Trophoblast cell (in vitro differentiated cells and primary cell): ENCODE data around the gene CELA3B.
A peak's percentile ranks its signal among the peaks of the same experiment; 100 is the strongest.
"Not testable (repeated sequence)": the region's sequence is repeated elsewhere in the genome, so short reads cannot be mapped to it uniquely, and the experiment has no call there.

Experiments
- DNase-seq, 2 donors: peaks; one replicate each; pipeline ENCODE4 v3.0.0-alpha.2; 2016
- H2AFZ ChIP-seq: 2 replicates; pipeline ENCODE4 v1.6.1; 2013; ENCODE audit warnings: low read length, moderate library complexity, mild to moderate bottlenecking; ENCODE audit not compliant: insufficient read depth, poor library complexity
- H2AK5ac ChIP-seq: 2 replicates; pipeline ENCODE4 v1.6.1; 2013; ENCODE audit warnings: mild to moderate bottlenecking, low read length
- H2BK120ac ChIP-seq: 2 replicates; pipeline ENCODE4 v1.6.1; 2013; ENCODE audit warnings: low read length, mild to moderate bottlenecking, moderate library complexity; ENCODE audit not compliant: insufficient read depth, poor library complexity
- H2BK12ac ChIP-seq: 2 replicates; pipeline ENCODE4 v1.6.1; 2013; ENCODE audit warnings: mild to moderate bottlenecking, low read length, moderate library complexity
- H2BK5ac ChIP-seq: 2 replicates; pipeline ENCODE4 v1.6.1; 2013; ENCODE audit warnings: low read length, low read depth, moderate library complexity, mild to moderate bottlenecking; ENCODE audit not compliant: poor library complexity
- H3K14ac ChIP-seq: 2 replicates; pipeline ENCODE4 v1.6.1; 2013; ENCODE audit warnings: mild to moderate bottlenecking, low read length
- H3K18ac ChIP-seq: 2 replicates; pipeline ENCODE4 v1.6.1; 2013; ENCODE audit warnings: mild to moderate bottlenecking, low read length
- H3K23ac ChIP-seq: 2 replicates; pipeline ENCODE4 v1.6.1; 2013; ENCODE audit warnings: low read length
- H3K27ac ChIP-seq: 2 replicates; pipeline ENCODE4 v1.5.1; 2013; ENCODE audit warnings: low read depth, mild to moderate bottlenecking, inconsistent platforms, low read length, moderate library complexity
- H3K27me3 ChIP-seq: 2 replicates; pipeline ENCODE4 v1.6.1; 2013; ENCODE audit warnings: inconsistent platforms, mild to moderate bottlenecking, low read length, moderate library complexity; ENCODE audit not compliant: insufficient read depth
- H3K36me3 ChIP-seq, 2 experiments: 1 replicate in 1 of 2; 2 replicates in 1 of 2; pipeline ENCODE4 v1.6.1; 2013; ENCODE audit warnings: low read length in 2 of 2, mild to moderate bottlenecking in 2 of 2, moderate library complexity in 1 of 2; ENCODE audit not compliant: insufficient read depth in 2 of 2, control insufficient read depth in 1 of 2
- H3K4ac ChIP-seq: 2 replicates; pipeline ENCODE4 v1.6.1; 2013; ENCODE audit warnings: low read depth, mild to moderate bottlenecking, low read length, moderate library complexity
- H3K4me1 ChIP-seq, 2 experiments: 1 replicate in 1 of 2; 2 replicates in 1 of 2; pipeline ENCODE4 v1.6.1; 2013; ENCODE audit warnings: low read length in 2 of 2, mild to moderate bottlenecking in 2 of 2, moderate library complexity in 1 of 2; ENCODE audit not compliant: insufficient read depth in 2 of 2, control insufficient read depth in 1 of 2
- H3K4me2 ChIP-seq: 2 replicates; pipeline ENCODE4 v1.6.1; 2013; ENCODE audit warnings: inconsistent platforms, mild to moderate bottlenecking, low read length, moderate library complexity
- H3K4me3 ChIP-seq: 2 replicates; pipeline ENCODE4 v1.5.1; 2013; ENCODE audit warnings: mild to moderate bottlenecking, low read depth, low read length, inconsistent platforms
- H3K79me1 ChIP-seq: one replicate; pipeline ENCODE4 v1.6.1; 2013; ENCODE audit warnings: low read length
- H3K79me2 ChIP-seq: 2 replicates; pipeline ENCODE4 v1.6.1; 2013; ENCODE audit warnings: low read length, mild to moderate bottlenecking; ENCODE audit not compliant: control insufficient read depth, insufficient read depth, poor library complexity
- H3K9ac ChIP-seq: 2 replicates; pipeline ENCODE4 v1.6.1; 2013; ENCODE audit warnings: mild to moderate bottlenecking, low read length
- H3K9me3 ChIP-seq: 2 replicates; pipeline ENCODE4 v1.6.1; 2013; ENCODE audit warnings: low read depth, mild to moderate bottlenecking, control low read depth, inconsistent platforms, low read length; ENCODE audit not compliant: insufficient read depth
- H4K12ac ChIP-seq: 2 replicates; pipeline ENCODE4 v1.6.1; 2013; ENCODE audit warnings: low read depth, mild to moderate bottlenecking, low read length, moderate library complexity
- H4K8ac ChIP-seq: 2 replicates; pipeline ENCODE4 v1.6.1; 2013; ENCODE audit warnings: low read depth, mild to moderate bottlenecking, low read length, moderate library complexity
- H4K91ac ChIP-seq: one replicate; pipeline ENCODE4 v1.6.1; 2013; ENCODE audit warnings: low read depth, mild to moderate bottlenecking, low read length, moderate library complexity
- WGBS: extraction: QIAGEN DNeasy Blood & Tissue Kit; methylation state at CpG from one replicate; pipeline ENCODE4 v1.1.7; 2013; ENCODE audit warnings: missing lambda C conversion rate; ENCODE audit not compliant: insufficient read length, insufficient coverage; ENCODE audit errors: extremely low coverage; 5-methylcytosine and 5-hydroxymethylcytosine counted together

The CELA3B gene

GRCh38 chr1:21963477-21964217 lies 13.2 kb upstream of the CELA3B start:
- Histone ChIP-seq H3K14ac (peak overlapping the region; percentile 69), H3K4me2 (no peak overlapping the region), H3K79me1 (peaks cover 13% of the 10 kb centered on the region), H4K8ac (peak overlapping the region; percentile 50), H3K9me3 (no peaks in the 10 kb centered on the region), H3K79me2 (no peaks in the 10 kb centered on the region), H2AFZ (no peak overlapping the region), H2BK5ac (no peak overlapping the region), H2AK5ac (peak overlapping the region; percentile 90), H3K4me1 (peaks cover 13 to 16% of the 10 kb centered on the region in 2 experiments), H3K9ac (no peak overlapping the region), H4K91ac (peak overlapping the region; percentile 72), H3K4ac (peak overlapping the region; percentile 50), H3K36me3 (no peaks in the 10 kb centered on the region), H3K4me3 (no peak overlapping the region), H3K18ac (peak overlapping the region; percentile 74), H3K27me3 (no peaks in the 10 kb centered on the region), H2BK120ac (peak overlapping the region; percentile 43), H3K23ac (no peak overlapping the region), H2BK12ac (peak overlapping the region; percentile 99), H3K27ac (no peak overlapping the region), H4K12ac (no peak overlapping the region)
- peak; percentile 70 to 92 for DNase-seq
- no CpG with 5 or more reads among the region's 11 CpGs for WGBS

GRCh38 chr1:21966247-21967000 lies 10.4 kb upstream of the CELA3B start:
- H3K23ac ChIP-seq, result no peak overlapping the region
- H2BK120ac ChIP-seq, result no peak overlapping the region
- H3K4me3 ChIP-seq, result no peak overlapping the region
- H3K9ac ChIP-seq, result no peak overlapping the region
- no peak overlapping the region for H4K91ac ChIP-seq
- no peak overlapping the region for H2BK5ac ChIP-seq
- H2AFZ ChIP-seq, result no peak overlapping the region
- H2AK5ac ChIP-seq, result no peak overlapping the region
- H3K27me3 ChIP-seq, result no peaks in the 10 kb centered on the region
- peaks cover 13% of the 10 kb centered on the region for H3K79me1 ChIP-seq
- no peak overlapping the region for H3K4ac ChIP-seq
- no CpG with 5 or more reads among the region's 15 CpGs for WGBS
- H3K18ac ChIP-seq, result no peak overlapping the region
- H4K8ac ChIP-seq, result no peak overlapping the region
- no peaks in the 10 kb centered on the region for H3K36me3 ChIP-seq
- H3K4me1 ChIP-seq, result peaks cover 13 to 17% of the 10 kb centered on the region in 2 experiments
- H3K4me2 ChIP-seq, result no peak overlapping the region
- H3K14ac ChIP-seq, result no peak overlapping the region
- peak; percentile 92 to 93 for DNase-seq
- no peak overlapping the region for H2BK12ac ChIP-seq
- no peaks in the 10 kb centered on the region for H3K9me3 ChIP-seq
- H3K79me2 ChIP-seq, result no peaks in the 10 kb centered on the region
- H3K27ac ChIP-seq, result no peak overlapping the region
- H4K12ac ChIP-seq, result no peak overlapping the region

GRCh38 chr1:21967216-21967615 lies 9.6 kb upstream of the CELA3B start:
- not testable (repeated sequence) for H2AK5ac ChIP-seq, H3K4me2 ChIP-seq, H3K14ac ChIP-seq, H3K9ac ChIP-seq, H3K4me3 ChIP-seq, H3K9me3 ChIP-seq, H2BK120ac ChIP-seq, H4K12ac ChIP-seq, DNase-seq, H3K36me3 ChIP-seq, H3K4ac ChIP-seq, H2BK12ac ChIP-seq, H3K27ac ChIP-seq, H4K8ac ChIP-seq, H3K4me1 ChIP-seq, H3K23ac ChIP-seq, H2AFZ ChIP-seq, H4K91ac ChIP-seq, H3K79me2 ChIP-seq, H2BK5ac ChIP-seq, H3K79me1 ChIP-seq, H3K27me3 ChIP-seq, H3K18ac ChIP-seq
- no CpG with 5 or more reads among the region's 6 CpGs for WGBS

- not testable (repeated sequence) for H2BK5ac ChIP-seq, H3K18ac ChIP-seq, H3K27ac ChIP-seq, H3K4ac ChIP-seq, H3K14ac ChIP-seq, H3K79me1 ChIP-seq, H4K91ac ChIP-seq, H3K23ac ChIP-seq, H2BK12ac ChIP-seq, H4K8ac ChIP-seq, H3K4me2 ChIP-seq, H3K27me3 ChIP-seq, H2BK120ac ChIP-seq, H3K79me2 ChIP-seq, H2AK5ac ChIP-seq, H3K4me3 ChIP-seq, H3K4me1 ChIP-seq, H2AFZ ChIP-seq, H3K9me3 ChIP-seq, H3K9ac ChIP-seq, H3K36me3 ChIP-seq, DNase-seq, H4K12ac ChIP-seq
- no CpG with 5 or more reads among the region's 5 CpGs for WGBS
Observed at GRCh38 chr1:21969066-21969465, 7.8 kb upstream of the CELA3B start.
